HEK293 (cell line): ENCODE data around the gene C6orf136.

Experiments
- CTCF ChIP-seq: fragments of 450-650 bp; formaldehyde crosslinking; IDR thresholded peaks from 2 replicates; pipeline ENCODE4 v1.5.1; 2016; ENCODE audit warnings: missing biosample characterization, missing genetic modification characterization
- SALL2 ChIP-seq: fragments of 450-650 bp; formaldehyde crosslinking; IDR thresholded peaks from 2 replicates; pipeline ENCODE4 v1.5.0; 2017; ENCODE audit warnings: missing biosample characterization, mild to moderate bottlenecking, missing genetic modification characterization, borderline replicate concordance
- ZBTB21 ChIP-seq: fragments of 450-650 bp; formaldehyde crosslinking; IDR thresholded peaks from 2 replicates; pipeline ENCODE4 v1.5.1; 2017; ENCODE audit warnings: missing biosample characterization, missing genetic modification characterization
- ZNF18 ChIP-seq: fragments of 450-650 bp; formaldehyde crosslinking; IDR thresholded peaks from 2 replicates; pipeline ENCODE4 v1.5.1; 2016; ENCODE audit warnings: missing biosample characterization, missing genetic modification characterization
- ZNF23 ChIP-seq: fragments of 450-650 bp; formaldehyde crosslinking; IDR thresholded peaks from 2 replicates; pipeline ENCODE4 v1.5.1; 2016; ENCODE audit warnings: missing biosample characterization, missing genetic modification characterization, borderline replicate concordance
- ZNF624 ChIP-seq: fragments of 450-650 bp; formaldehyde crosslinking; IDR thresholded peaks from 2 replicates; pipeline ENCODE4 v1.5.1; 2017; ENCODE audit warnings: missing biosample characterization, missing genetic modification characterization
- ZNF747 ChIP-seq: fragments of 450-650 bp; formaldehyde crosslinking; IDR thresholded peaks from 2 replicates; pipeline ENCODE4 v1.5.1; 2016; ENCODE audit warnings: missing biosample characterization, missing genetic modification characterization
- ZNF830 ChIP-seq: fragments of 450-650 bp; IDR thresholded peaks from 2 replicates; pipeline ENCODE4 v1.5.0; 2018; ENCODE audit warnings: missing biosample characterization, missing genetic modification characterization, low read depth, mild to moderate bottlenecking, moderate library complexity

GRCh38 chr6:30644769-30645168, 2.2 kb upstream of the C6orf136 start:
- no peak for TF ChIP-seq ZNF747 (tag by site-specific recombination)
- no peak for TF ChIP-seq ZBTB21 (tag by site-specific recombination)
- TF ChIP-seq CTCF (tag by site-specific recombination) = no peak
- no peak for TF ChIP-seq SALL2 (tag by site-specific recombination)
- no peak for TF ChIP-seq ZNF18 (tag by site-specific recombination)
- no peak for TF ChIP-seq ZNF624
- TF ChIP-seq ZNF830 (tag by site-specific recombination) = no peak
- no peak for TF ChIP-seq ZNF23 (tag by site-specific recombination)
